Left lobe of liver (tissue), 2 donors: ENCODE measurements around the gene DNAJB4. TPM values are rescaled to one million over a fixed set of nuclear protein-coding genes. Genes with fewer than 3 reads are reported as not detected.
"Not testable (repeated sequence)": the region's sequence is repeated elsewhere in the genome, so short reads cannot be mapped to it uniquely, and the experiment has no call there.

Experiments used
- ATAC-seq: fragments of 200-7000 bp; cut with Tn5 transposase; one replicate; pipeline ENCODE4 v1.9.1; 2020; ENCODE audit warnings: mild to moderate bottlenecking, moderate library complexity
- DNase-seq: peaks from one replicate; pipeline ENCODE4 v3.0.0-alpha.2; 2020; ENCODE audit warnings: low spot score
- total RNA-seq: library from RNA; stranded (reverse); gene quantifications from one replicate; pipeline ENCODE4 v1.2.1, GENCODE V29; 2021
- donor health status: DM: no; HTN: no; CAD: no; lungs with moderate emphysema.
- donor health status: DM: no; HTN: yes; CAD: no.

The DNAJB4 gene
- 7.3 TPM for total RNA-seq

GRCh38 chr1:78004719-78005447 is at the start of gene DNAJB4:
Gene DNAJB4, plus strand, starts transcription at chr1:78004939. Its CDS starts 172 bp downstream, at chr1:78005111.
- peak; percentile 74 for DNase-seq
- peak; percentile 98 for ATAC-seq

- ATAC-seq (no peak), DNase-seq (no peak)
Measured at GRCh38 chr1:77955709-77956108, 49.0 kb upstream of the DNAJB4 start.

- ATAC-seq (no peak), DNase-seq (no peak)
Measured at GRCh38 chr1:77956464-77956863, 48.3 kb upstream of the DNAJB4 start.

- ATAC-seq (no peak), DNase-seq (no peak)
Measured at GRCh38 chr1:77958391-77958790, 46.3 kb upstream of the DNAJB4 start.

GRCh38 chr1:77958850-77959249 is 45.9 kb upstream of the DNAJB4 start:
- ATAC-seq, result no peak

GRCh38 chr1:77961392-77961791 is 43.3 kb upstream of the DNAJB4 start:
- DNase-seq (no peak), ATAC-seq (peak; percentile 19)

More at GRCh38 chr1:77958850-77959249, 45.9 kb upstream of the DNAJB4 start:
- DNase-seq, result no peak

- ATAC-seq, result no peak
- no peak for DNase-seq
Measured at GRCh38 chr1:77966291-77966690, 38.4 kb upstream of the DNAJB4 start.

GRCh38 chr1:77970192-77970591 is 34.5 kb upstream of the DNAJB4 start:
- ATAC-seq, result no peak
- DNase-seq, result no peak

GRCh38 chr1:77972080-77972479 is 32.7 kb upstream of the DNAJB4 start:
- no peak for ATAC-seq
- no peak for DNase-seq

- ATAC-seq (no peak), DNase-seq (no peak)
Measured at GRCh38 chr1:77975386-77975785, 29.4 kb upstream of the DNAJB4 start.

- no peak for DNase-seq
- no peak for ATAC-seq
Measured at GRCh38 chr1:77975907-77976306, 28.8 kb upstream of the DNAJB4 start.

GRCh38 chr1:77976433-77977076 is 28.2 kb upstream of the DNAJB4 start:
- DNase-seq (no peak), ATAC-seq (no peak)

GRCh38 chr1:77977989-77978292 is 26.8 kb upstream of the DNAJB4 start:
- no peak for DNase-seq
- no peak for ATAC-seq

GRCh38 chr1:77978293-77978968 is 26.3 kb upstream of the DNAJB4 start:
- peak; percentile 72 for DNase-seq
- peak; percentile 70 for ATAC-seq

GRCh38 chr1:77978969-77979876 is 25.5 kb upstream of the DNAJB4 start, which contains the start of gene FUBP1:
Gene FUBP1, minus strand, starts transcription at chr1:77979072. Its CDS starts 68 bp downstream, at chr1:77979004.
- peak; percentile 89 for ATAC-seq

GRCh38 chr1:77983352-77983996 is 21.3 kb upstream of the DNAJB4 start:
- not testable (repeated sequence) for DNase-seq, ATAC-seq

More at GRCh38 chr1:77978969-77979876, 25.5 kb upstream of the DNAJB4 start, which contains the start of gene FUBP1:
- DNase-seq, result peak; percentile 94

GRCh38 chr1:77983997-77984355 is 20.8 kb upstream of the DNAJB4 start:
- ATAC-seq (no peak), DNase-seq (no peak)

- no peak for ATAC-seq
- DNase-seq, result no peak
Measured at GRCh38 chr1:77984629-77985028, 20.1 kb upstream of the DNAJB4 start.

GRCh38 chr1:77986810-77987209 is 17.9 kb upstream of the DNAJB4 start:
- no peak for DNase-seq
- ATAC-seq, result no peak

- no peak for DNase-seq
- no peak for ATAC-seq
Measured at GRCh38 chr1:77987919-77988318, 16.8 kb upstream of the DNAJB4 start.
